Pancreas (tissue), 10 donors: ENCODE results near the gene BTD. TPM values are rescaled to one million over a fixed set of nuclear protein-coding genes. Genes with fewer than 3 reads are reported as not detected.
"Not testable (repeated sequence)": the region's sequence is repeated elsewhere in the genome, so short reads cannot be mapped to it uniquely, and the experiment has no call there.

ENCODE experiments used
- ATAC-seq, 4 donors: fragments of 200-7000 bp; cut with Tn5 transposase; one replicate each; pipeline versions ENCODE4 v1.8.0 to v1.9.1; 2020; ENCODE audit warnings: mild to moderate bottlenecking in 4 of 4, moderate library complexity in 4 of 4
- DNase-seq, 6 donors: peaks; one replicate each; pipeline ENCODE4 v3.0.0-alpha.2; 2020
- FAIRE-seq: peaks from 2 replicates; lab custom pipeline; 2012; peaks lifted over from hg19 to GRCh38; lab: Jason Lieb, UNC
- H3K27ac ChIP-seq, 4 donors: fragments of 200-600 bp; sonication (generic); 1 replicate in 3 of 4; 2 replicates in 1 of 4; pipeline versions ENCODE4 v1.5.0 to v1.8.0; 2020
- H3K27me3 ChIP-seq, 4 donors: fragments of 200-600 bp; one replicate each; pipeline ENCODE4 v1.8.0; 2021
- H3K36me3 ChIP-seq, 3 donors: fragments of 200-600 bp; sonication (generic) in 1 of 3; one replicate each; pipeline versions ENCODE4 v1.5.0 to v1.8.0; 2020 to 2021
- H3K4me1 ChIP-seq, 3 donors: fragments of 200-600 bp; one replicate each; pipeline ENCODE4 v1.8.0; 2021
- H3K4me3 ChIP-seq, 4 donors: fragments of 200-600 bp; sonication (generic) in 2 of 4; one replicate each; pipeline versions ENCODE4 v1.5.0 to v1.8.0; 2020 to 2021
- H3K9me3 ChIP-seq, 4 donors: fragments of 200-600 bp; one replicate each; pipeline ENCODE4 v1.8.0; 2021
- WGBS, 2 donors: extraction: QIAGEN DNeasy Blood & Tissue Kit; methylation state at CpG; one replicate each; pipeline ENCODE4 v1.1.7; 2013; 5-methylcytosine and 5-hydroxymethylcytosine counted together
- intact Hi-C, 3 donors: fragments of 100-400 bp; cut with DNase I; formaldehyde crosslinking; loops; one replicate each; pipeline versions ENCODE4 v1.11.1 to v1.14.2; 2022
- polyA plus RNA-seq, 2 donors: library from polyadenylated mRNA; stranded (reverse); fragments of 200-250 nt; gene quantifications; one replicate each; pipeline ENCODE4 v1.2.3, GENCODE V29; 2013
- total RNA-seq, 6 donors: library from RNA; stranded (reverse); fragmentation: NEBNext Ultra II Directional in 4 of 6; extraction: Animal tissue kit (Norgen Biotek cat#: 25700) in 4 of 6; gene quantifications; one replicate each; pipeline versions ENCODE4 v1.2.1 to v1.2.4, GENCODE V29; 2021 to 2023
- TF ChIP-seq, protein P1 (sequence below), 4 donors: fragments of 200-600 bp; sonication (generic) in 3 of 4; IDR thresholded peaks; one replicate each; pipeline versions ENCODE4 v1.5.0 to v1.8.0; 2021; ENCODE audit warnings: antibody characterized with exemption in 4 of 4
- donor health status: healthy with polysubstance abuse.
- donor health status: DM: no; HTN: no; CAD: no; lungs with moderate emphysema.
- donor health status: DM: no; HTN: no; CAD: no.
- donor health status: control.
- donor health status: control.
- donor health status: Bipolar disorder and iron deficiency.
- donor health status: DM: yes; HTN: yes; CAD: no.
- donor health status: DM: no; HTN: no; CAD: no.
- donor health status: DM: no; HTN: no; CAD: no.
- donor health status: DM: yes; HTN: yes; CAD: no.

The BTD gene
- total and polyA plus RNA-seq, 8 donors = 6.2 to 22.0 (median 15.6) TPM

- Histone ChIP-seq H3K9me3 (no peaks in the 10 kb centered on the region), H3K4me3 (no peak overlapping the region), H3K36me3 (no peaks in the 10 kb centered on the region), H3K27ac (no peak overlapping the region), H3K27me3 (no peaks in the 10 kb centered on the region), H3K4me1 (peaks cover 12 to 19% (median 13%) of the 10 kb centered on the region in 3 donors)
- DNase-seq = no peak
- WGBS, 2 donors = 89% methylated on average over 6 of the region's 6 CpGs
- TF ChIP-seq, protein P1, sequence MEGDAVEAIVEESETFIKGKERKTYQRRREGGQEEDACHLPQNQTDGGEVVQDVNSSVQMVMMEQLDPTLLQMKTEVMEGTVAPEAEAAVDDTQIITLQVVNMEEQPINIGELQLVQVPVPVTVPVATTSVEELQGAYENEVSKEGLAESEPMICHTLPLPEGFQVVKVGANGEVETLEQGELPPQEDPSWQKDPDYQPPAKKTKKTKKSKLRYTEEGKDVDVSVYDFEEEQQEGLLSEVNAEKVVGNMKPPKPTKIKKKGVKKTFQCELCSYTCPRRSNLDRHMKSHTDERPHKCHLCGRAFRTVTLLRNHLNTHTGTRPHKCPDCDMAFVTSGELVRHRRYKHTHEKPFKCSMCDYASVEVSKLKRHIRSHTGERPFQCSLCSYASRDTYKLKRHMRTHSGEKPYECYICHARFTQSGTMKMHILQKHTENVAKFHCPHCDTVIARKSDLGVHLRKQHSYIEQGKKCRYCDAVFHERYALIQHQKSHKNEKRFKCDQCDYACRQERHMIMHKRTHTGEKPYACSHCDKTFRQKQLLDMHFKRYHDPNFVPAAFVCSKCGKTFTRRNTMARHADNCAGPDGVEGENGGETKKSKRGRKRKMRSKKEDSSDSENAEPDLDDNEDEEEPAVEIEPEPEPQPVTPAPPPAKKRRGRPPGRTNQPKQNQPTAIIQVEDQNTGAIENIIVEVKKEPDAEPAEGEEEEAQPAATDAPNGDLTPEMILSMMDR (IDR thresholded peaks at IDR 0.05) = no peak
- intact Hi-C loops = no loop called here
- no peak for ATAC-seq
- no peak for FAIRE-seq
Measured at GRCh38 chr3:15616053-15616452, 14.5 kb downstream of the BTD start.

DNA sequence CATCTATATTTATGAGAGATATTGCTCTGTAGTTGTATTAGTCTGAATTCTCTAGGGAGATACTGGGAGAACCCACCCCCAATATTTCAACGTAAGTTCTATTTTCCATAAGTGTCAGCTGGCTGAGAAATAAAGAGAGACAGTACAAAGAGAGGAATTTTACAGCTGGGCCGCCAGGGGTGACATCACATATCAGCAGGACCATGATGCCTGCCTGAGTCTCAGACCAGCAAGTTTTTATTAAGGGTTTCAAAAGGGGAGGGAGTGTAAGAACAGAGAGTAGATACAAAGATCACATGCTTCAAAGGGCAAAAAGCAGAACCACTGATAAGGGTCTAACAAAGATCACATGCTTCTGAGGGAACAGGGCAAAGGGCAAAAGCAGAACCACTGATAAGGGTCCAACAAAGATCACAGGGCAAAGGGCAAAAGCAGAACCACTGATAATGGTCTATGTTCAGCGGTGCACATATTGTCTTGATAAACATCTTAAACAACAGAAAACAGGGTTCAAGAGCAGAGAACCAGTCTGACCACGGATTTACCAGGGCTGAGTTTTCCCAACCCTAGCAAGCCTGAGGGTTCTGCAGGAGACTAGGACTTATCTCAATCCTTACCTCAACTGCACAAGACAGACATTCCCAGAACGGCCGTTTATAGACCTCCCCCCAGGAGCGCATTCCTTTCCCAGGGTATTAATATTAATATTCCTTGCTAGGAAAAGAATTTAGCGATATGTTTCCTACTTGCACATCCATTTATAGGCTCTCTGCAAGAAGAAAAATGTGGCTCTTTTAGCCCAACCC lies 18.3 kb downstream of the BTD start:
- H3K27me3 ChIP-seq, H3K27ac ChIP-seq, H3K4me1 ChIP-seq, H3K9me3 ChIP-seq, H3K36me3 ChIP-seq, H3K4me3 ChIP-seq, intact Hi-C loops, ATAC-seq, FAIRE-seq, DNase-seq: not testable (repeated sequence)
- 88% methylated on average over 8 of the region's 8 CpGs for WGBS, 2 donors

DNA sequence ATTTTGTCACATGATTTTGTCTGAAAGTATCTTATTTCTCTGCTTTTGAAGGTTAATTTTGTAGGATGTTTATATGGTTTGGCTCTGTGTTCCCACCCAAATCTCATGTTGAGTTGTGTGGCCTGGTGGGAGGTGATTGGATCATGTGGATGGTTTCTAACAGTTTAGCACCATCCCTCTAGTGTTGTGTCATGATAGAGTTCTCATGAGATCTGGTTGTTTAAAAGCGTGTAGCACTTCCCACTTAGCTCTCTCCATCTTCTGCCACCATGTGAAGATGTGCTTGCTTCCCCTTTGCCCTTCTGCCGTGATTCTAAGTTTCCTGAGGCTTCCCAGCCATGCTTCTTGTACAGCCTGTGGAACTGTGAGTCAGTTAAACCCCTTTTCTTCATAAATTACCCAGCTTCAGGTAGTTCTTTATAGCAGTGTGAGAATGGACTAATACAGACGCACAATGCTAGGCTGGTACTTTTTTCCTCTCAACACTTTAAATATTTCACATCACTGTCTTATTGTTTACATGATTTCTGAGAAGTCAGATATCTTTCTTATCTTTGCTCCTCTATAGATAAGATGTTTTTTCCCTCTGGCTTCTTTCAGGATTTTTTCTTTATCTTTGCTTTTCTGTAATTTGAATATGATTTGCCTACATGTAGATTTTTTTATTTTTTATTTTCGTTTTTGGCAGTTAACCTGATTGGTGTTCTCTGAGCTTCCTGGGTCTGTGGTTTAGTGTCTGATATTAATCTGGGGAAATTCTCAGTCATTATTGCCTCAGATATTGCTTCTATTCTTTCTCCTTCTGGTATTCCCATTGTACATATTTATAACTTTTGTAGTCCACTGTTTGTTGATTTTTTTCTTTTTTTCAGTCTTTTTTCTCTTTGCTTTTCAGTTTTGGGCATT lies 22.2 kb downstream of the BTD start:
- Histone ChIP-seq H3K36me3 (no peaks in the 10 kb centered on the region), H3K27me3 (no peaks in the 10 kb centered on the region), H3K27ac (no peak overlapping the region), H3K4me1 (peaks cover 0 to 6% (median 0%) of the 10 kb centered on the region in 3 donors), H3K4me3 (no peak overlapping the region), H3K9me3 (no peaks in the 10 kb centered on the region)
- FAIRE-seq (no peak), ATAC-seq (no peak), DNase-seq (no peak)
- intact Hi-C loops = no loop called here
- TF ChIP-seq, protein P1 (IDR thresholded peaks at IDR 0.05) = no peak
- WGBS, 2 donors = 67 to 78% methylated on average over 4 of the region's 4 CpGs

GRCh38 chr3:15628967-15629366 lies 27.4 kb downstream of the BTD start:
- peaks cover 0 to 16% (median 15%) of the 10 kb centered on the region in 3 donors for H3K4me1 ChIP-seq
- FAIRE-seq (no peak), DNase-seq (no peak), ATAC-seq (no peak)
- intact Hi-C loops = no loop called here
- H3K27ac ChIP-seq = no peak overlapping the region
- TF ChIP-seq, protein P1 (IDR thresholded peaks at IDR 0.05) = no peak
- H3K4me3 ChIP-seq = no peak overlapping the region
- no peaks in the 10 kb centered on the region for H3K36me3 ChIP-seq
- H3K9me3 ChIP-seq = no peaks in the 10 kb centered on the region
- no peaks in the 10 kb centered on the region for H3K27me3 ChIP-seq

- ATAC-seq (peak; percentile 93 to 98 (median 98)), DNase-seq (peak in 3 of 6 donors; percentile 48 to 71 (median 67)), FAIRE-seq (no peak)
- Histone ChIP-seq H3K4me3 (peak overlapping the region in 2 of 4 donors; percentile 9 to 13), H3K27ac (peak overlapping the region in 1 of 4 donors; percentile 24), H3K9me3 (no peaks in the 10 kb centered on the region), H3K27me3 (no peaks in the 10 kb centered on the region), H3K36me3 (no peaks in the 10 kb centered on the region), H3K4me1 (peaks cover 0 to 26% (median 17%) of the 10 kb centered on the region in 3 donors)
- intact Hi-C loops = no loop called here
- TF ChIP-seq, protein P1 (IDR thresholded peaks at IDR 0.05) = peak; percentile 40 to 61 (median 50)
- WGBS, 2 donors = 34 to 42% methylated on average over 10 of the region's 10 CpGs
Measured at GRCh38 chr3:15629860-15630597, 28.5 kb downstream of the BTD start.
